H1 (cell line): ENCODE results near the gene DCAF7.

Experiments
- POLR2A ChIP-seq, 2 experiments: IDR thresholded peaks; 1 replicate in 1 of 2; 2 replicates in 1 of 2; pipeline ENCODE4 v1.6.1; 2011; ENCODE audit warnings: low read depth in 2 of 2, low read length in 2 of 2, mild to moderate bottlenecking in 2 of 2; ENCODE audit errors: control extremely low read depth in 1 of 2
- TF ChIP-seq, protein P1 (sequence below), 3 experiments: IDR thresholded peaks; 1 replicate in 2 of 3; 2 replicates in 1 of 3; pipeline versions ENCODE4 v1.5.1 to v1.6.1; 2011; ENCODE audit warnings: low read length in 3 of 3, mild to moderate bottlenecking in 3 of 3, inconsistent platforms in 2 of 3, low read depth in 1 of 3, moderate library complexity in 1 of 3; ENCODE audit not compliant: insufficient read depth in 1 of 3; ENCODE audit errors: control extremely low read depth in 1 of 3

GRCh38 chr17:63542942-63543821 is 7.1 kb upstream of the DCAF7 start:
- TF ChIP-seq, protein P1, sequence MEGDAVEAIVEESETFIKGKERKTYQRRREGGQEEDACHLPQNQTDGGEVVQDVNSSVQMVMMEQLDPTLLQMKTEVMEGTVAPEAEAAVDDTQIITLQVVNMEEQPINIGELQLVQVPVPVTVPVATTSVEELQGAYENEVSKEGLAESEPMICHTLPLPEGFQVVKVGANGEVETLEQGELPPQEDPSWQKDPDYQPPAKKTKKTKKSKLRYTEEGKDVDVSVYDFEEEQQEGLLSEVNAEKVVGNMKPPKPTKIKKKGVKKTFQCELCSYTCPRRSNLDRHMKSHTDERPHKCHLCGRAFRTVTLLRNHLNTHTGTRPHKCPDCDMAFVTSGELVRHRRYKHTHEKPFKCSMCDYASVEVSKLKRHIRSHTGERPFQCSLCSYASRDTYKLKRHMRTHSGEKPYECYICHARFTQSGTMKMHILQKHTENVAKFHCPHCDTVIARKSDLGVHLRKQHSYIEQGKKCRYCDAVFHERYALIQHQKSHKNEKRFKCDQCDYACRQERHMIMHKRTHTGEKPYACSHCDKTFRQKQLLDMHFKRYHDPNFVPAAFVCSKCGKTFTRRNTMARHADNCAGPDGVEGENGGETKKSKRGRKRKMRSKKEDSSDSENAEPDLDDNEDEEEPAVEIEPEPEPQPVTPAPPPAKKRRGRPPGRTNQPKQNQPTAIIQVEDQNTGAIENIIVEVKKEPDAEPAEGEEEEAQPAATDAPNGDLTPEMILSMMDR (IDR thresholded peaks at IDR 0.05; ENCODE audit: control extremely low read depth in 1 of 3, insufficient read depth in 1 of 3, low read depth in 1 of 3, low read length in 3 of 3), result no peak
- no peak for TF ChIP-seq POLR2A (IDR thresholded peaks at IDR 0.05; ENCODE audit: control extremely low read depth in 1 of 2, low read depth in 2 of 2, low read length in 2 of 2)
